Measurements from ENCODE around the gene KIRREL3. TPM values are rescaled to one million over a fixed set of nuclear protein-coding genes. Genes with fewer than 3 reads are reported as not detected.

KIRREL3 gene
- total and polyA plus RNA-seq, 7 experiments from 2014 or later, result not detected

DNA sequence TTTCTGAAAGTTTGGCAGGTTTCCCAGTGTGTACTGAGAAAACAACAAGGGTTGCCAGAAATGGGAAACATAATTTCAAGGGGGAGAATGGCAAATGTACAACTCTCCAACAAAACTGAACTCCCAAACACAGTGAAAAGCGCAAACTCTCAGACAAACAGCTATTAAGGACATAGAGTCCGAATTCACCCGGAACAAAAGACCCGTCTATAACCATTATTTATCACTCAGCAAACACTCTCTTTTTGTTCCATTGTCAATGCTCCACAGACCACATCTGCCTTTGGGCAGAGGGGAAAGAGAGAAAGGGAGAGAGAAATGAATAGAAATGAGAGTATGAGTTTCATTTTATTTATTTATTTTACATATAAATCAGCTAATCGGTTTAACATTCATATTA is 21.7 kb downstream of the KIRREL3 start:
- no peaks in the 10 kb centered on the region for H3K36me3 Mint-ChIP-seq
- H3K27me3 ChIP-seq (ENCODE audit: control insufficient read depth in 2 of 2, insufficient read depth in 2 of 2, low read length in 2 of 2), result no peaks in the 10 kb centered on the region
- ChIA-PET POLR2A (no interaction called here), CTCF (interaction anchor here (1.0 kb wide), 1 partner anchor 13 kb away, joined by 4 read pairs; no protein-coding TSS in a partner anchor)
- intact Hi-C loops (cut with micrococcal nuclease), result no loop called here
- H3K4me3 ChIP-seq (ENCODE audit: low read length), result no peak overlapping the region
- H3K27me3 Mint-ChIP-seq, result peaks cover 0 to 53% (median 33%) of the 10 kb centered on the region in 5 donors
- no peaks in the 10 kb centered on the region for H3K4me1 ChIP-seq (ENCODE audit: control insufficient read depth in 2 of 2, insufficient read depth in 2 of 2, low read length in 2 of 2)
- H3K4me1 Mint-ChIP-seq, result no peaks in the 10 kb centered on the region
- H3K36me3 ChIP-seq (ENCODE audit: control insufficient read depth in 2 of 3, insufficient read depth in 3 of 3, low read length in 3 of 3), result no peaks in the 10 kb centered on the region
- DNase-seq (no peak), ATAC-seq (no peak)
- no peak overlapping the region for H3K4me3 Mint-ChIP-seq
- H3K9me3 Mint-ChIP-seq, result peaks cover 0 to 5% (median 0%) of the 10 kb centered on the region in 11 donors
- H3K27ac ChIP-seq (ENCODE audit: low read depth, low read length), result no peak overlapping the region
- no peaks in the 10 kb centered on the region for H3K9me3 ChIP-seq (ENCODE audit: control insufficient read depth in 2 of 3, low read length in 3 of 3)
- no peak overlapping the region for H3K27ac Mint-ChIP-seq

DNA sequence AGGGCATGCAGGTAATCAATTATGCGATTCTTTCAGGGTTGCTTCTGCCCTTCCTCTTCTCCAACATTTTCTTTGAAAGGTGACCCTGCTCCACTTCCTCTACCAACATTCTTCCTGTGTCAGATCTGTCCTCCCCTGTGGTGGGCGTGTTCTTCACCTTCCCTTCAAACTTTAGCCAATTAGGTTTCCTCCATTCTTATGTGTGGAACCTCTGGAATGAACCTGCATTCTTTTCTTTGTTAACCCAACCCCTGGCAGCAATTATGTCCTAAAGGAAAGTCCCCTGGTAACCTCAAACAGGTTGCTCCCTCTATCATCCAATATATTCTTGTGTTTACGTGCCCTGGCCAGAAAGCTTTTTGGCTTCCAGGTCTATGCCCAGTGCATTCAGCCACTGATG is 22.4 kb downstream of the KIRREL3 start:
- H3K36me3 ChIP-seq (ENCODE audit: control insufficient read depth in 2 of 3, insufficient read depth in 3 of 3, low read length in 3 of 3), result no peaks in the 10 kb centered on the region
- no peaks in the 10 kb centered on the region for H3K27me3 ChIP-seq (ENCODE audit: control insufficient read depth in 2 of 2, insufficient read depth in 2 of 2, low read length in 2 of 2)
- intact Hi-C loops (cut with micrococcal nuclease), result no loop called here
- Mint-ChIP-seq H3K36me3 (no peaks in the 10 kb centered on the region), H3K27me3 (peaks cover 0 to 51% (median 33%) of the 10 kb centered on the region in 5 donors), H3K4me1 (no peaks in the 10 kb centered on the region), H3K9me3 (peaks cover 0 to 5% (median 0%) of the 10 kb centered on the region in 11 donors), H3K27ac (no peak overlapping the region), H3K4me3 (no peak overlapping the region)
- H3K27ac ChIP-seq (ENCODE audit: low read depth, low read length), result no peak overlapping the region
- ATAC-seq, result no peak
- no peak for DNase-seq
- CTCF ChIA-PET, result no interaction called here
- H3K9me3 ChIP-seq (ENCODE audit: control insufficient read depth in 2 of 3, low read length in 3 of 3), result no peaks in the 10 kb centered on the region
- H3K4me3 ChIP-seq (ENCODE audit: low read length), result no peak overlapping the region
- POLR2A ChIA-PET, result no interaction called here
- no peaks in the 10 kb centered on the region for H3K4me1 ChIP-seq (ENCODE audit: control insufficient read depth in 2 of 2, insufficient read depth in 2 of 2, low read length in 2 of 2)

DNA sequence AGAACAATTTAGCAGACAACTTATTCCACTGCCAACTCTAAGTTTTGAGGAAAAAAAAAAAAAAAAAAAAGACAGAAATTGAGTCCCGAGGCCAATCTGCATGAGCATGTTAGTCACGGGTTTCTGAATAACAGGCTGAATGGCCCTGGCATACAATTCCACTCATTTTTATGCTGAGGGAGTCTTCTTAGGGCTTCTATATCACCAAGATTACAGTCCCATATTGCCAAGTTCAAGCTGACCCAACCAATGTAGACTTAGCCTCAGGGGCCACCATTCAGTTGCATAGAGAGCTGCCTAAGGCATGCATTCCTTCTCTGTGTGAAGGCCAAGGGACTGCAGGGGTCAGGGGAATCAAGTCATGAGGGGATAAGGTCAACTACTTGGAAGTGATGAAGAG is 27.5 kb downstream of the KIRREL3 start:
- no peaks in the 10 kb centered on the region for H3K27me3 ChIP-seq (ENCODE audit: control insufficient read depth in 2 of 2, insufficient read depth in 2 of 2, low read length in 2 of 2)
- intact Hi-C loops (cut with micrococcal nuclease), result no loop called here
- CTCF ChIA-PET, result no interaction called here

DNA sequence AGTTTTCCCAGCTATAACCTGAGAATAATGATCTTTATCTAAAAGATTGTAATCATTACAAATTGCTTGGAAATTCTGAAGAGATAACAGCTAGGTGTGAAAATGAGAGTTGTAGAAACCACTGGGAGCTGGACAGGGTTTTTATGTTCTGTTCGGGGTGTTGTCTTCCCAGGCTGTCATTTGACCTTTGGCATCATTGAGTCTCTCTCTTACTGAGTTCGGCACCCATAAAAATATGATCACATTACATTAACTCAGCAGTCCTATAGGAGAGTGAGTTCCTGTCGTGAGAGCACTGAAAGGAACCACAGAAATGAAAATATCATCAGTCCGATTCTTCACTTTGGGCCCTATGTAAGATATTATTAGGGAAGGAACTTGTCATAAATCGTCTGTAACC is 29.3 kb downstream of the KIRREL3 start:
- H3K9me3 Mint-ChIP-seq, result peaks cover 0 to 9% (median 2%) of the 10 kb centered on the region in 11 donors
- no peaks in the 10 kb centered on the region for H3K27me3 ChIP-seq (ENCODE audit: control insufficient read depth in 2 of 2, insufficient read depth in 2 of 2, low read length in 2 of 2)
- ChIA-PET POLR2A (no interaction called here), CTCF (no interaction called here)
- H3K9me3 ChIP-seq (ENCODE audit: control insufficient read depth in 2 of 3, low read length in 3 of 3), result no peaks in the 10 kb centered on the region
- no peak overlapping the region for H3K27ac Mint-ChIP-seq
- H3K4me3 ChIP-seq (ENCODE audit: low read length), result no peak overlapping the region
- H3K27ac ChIP-seq (ENCODE audit: low read depth, low read length), result no peak overlapping the region
- H3K36me3 Mint-ChIP-seq, result no peaks in the 10 kb centered on the region
- no peak for DNase-seq
- no peaks in the 10 kb centered on the region for H3K36me3 ChIP-seq (ENCODE audit: control insufficient read depth in 2 of 3, insufficient read depth in 3 of 3, low read length in 3 of 3)
- intact Hi-C loops (cut with micrococcal nuclease), result no loop called here
- ATAC-seq, result no peak
- peaks cover 14 to 42% (median 33%) of the 10 kb centered on the region in 5 donors for H3K27me3 Mint-ChIP-seq
- no peaks in the 10 kb centered on the region for H3K4me1 ChIP-seq (ENCODE audit: control insufficient read depth in 2 of 2, insufficient read depth in 2 of 2, low read length in 2 of 2)
- H3K4me1 Mint-ChIP-seq, result no peaks in the 10 kb centered on the region
- no peak overlapping the region for H3K4me3 Mint-ChIP-seq

More for the DNA sequence above, 27.5 kb downstream of the KIRREL3 start:
- H3K27ac ChIP-seq (ENCODE audit: low read depth, low read length), result no peak overlapping the region
- peaks cover 13 to 38% (median 28%) of the 10 kb centered on the region in 5 donors for H3K27me3 Mint-ChIP-seq
- H3K27ac Mint-ChIP-seq, result no peak overlapping the region
- H3K9me3 ChIP-seq (ENCODE audit: control insufficient read depth in 2 of 3, low read length in 3 of 3), result no peaks in the 10 kb centered on the region
- no peaks in the 10 kb centered on the region for H3K36me3 Mint-ChIP-seq
- POLR2A ChIA-PET, result no interaction called here
- H3K4me3 ChIP-seq (ENCODE audit: low read length), result no peak overlapping the region
- no peak for ATAC-seq
- no peak for DNase-seq
- no peaks in the 10 kb centered on the region for H3K36me3 ChIP-seq (ENCODE audit: control insufficient read depth in 2 of 3, insufficient read depth in 3 of 3, low read length in 3 of 3)
- peaks cover 0 to 9% (median 2%) of the 10 kb centered on the region in 11 donors for H3K9me3 Mint-ChIP-seq
- no peaks in the 10 kb centered on the region for H3K4me1 ChIP-seq (ENCODE audit: control insufficient read depth in 2 of 2, insufficient read depth in 2 of 2, low read length in 2 of 2)
- no peaks in the 10 kb centered on the region for H3K4me1 Mint-ChIP-seq
- H3K4me3 Mint-ChIP-seq, result no peak overlapping the region

DNA sequence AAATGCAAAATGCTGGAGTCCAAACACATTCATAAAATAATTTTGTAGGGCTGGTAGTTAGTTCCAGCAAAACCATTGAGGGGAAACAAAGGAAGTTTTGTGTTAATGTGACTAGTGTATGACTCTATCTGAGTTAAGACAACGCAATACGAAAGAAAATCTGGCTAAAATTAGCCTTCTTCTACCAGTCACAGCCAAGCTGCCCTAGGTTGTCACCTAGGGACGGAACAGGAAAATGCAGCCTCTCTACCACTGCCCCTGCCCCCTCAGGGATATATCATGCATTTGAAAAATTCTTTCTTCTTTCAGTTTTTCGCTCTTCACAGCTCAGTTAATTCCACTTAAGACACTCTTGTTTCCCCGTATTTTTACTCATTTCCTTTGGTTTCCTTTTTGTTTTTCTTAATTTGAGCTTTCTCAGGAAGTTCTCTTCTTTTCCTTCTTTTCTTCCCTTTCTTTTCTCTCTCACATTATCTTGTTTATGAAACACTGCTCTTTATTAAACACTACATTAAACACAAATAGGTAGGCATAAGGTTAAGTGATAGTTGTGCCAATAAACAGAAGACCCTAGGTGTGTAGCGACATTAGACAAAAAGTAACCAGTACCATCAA is 30.6 kb downstream of the KIRREL3 start:
- DNase-seq, result no peak
- Mint-ChIP-seq H3K36me3 (no peaks in the 10 kb centered on the region), H3K4me1 (no peaks in the 10 kb centered on the region), H3K27me3 (peaks cover 14 to 45% (median 35%) of the 10 kb centered on the region in 5 donors), H3K9me3 (peaks cover 0 to 9% (median 2%) of the 10 kb centered on the region in 11 donors), H3K4me3 (no peak overlapping the region), H3K27ac (no peak overlapping the region)
- Histone ChIP-seq H3K27ac (ENCODE audit: low read depth, low read length) (no peak overlapping the region), H3K4me3 (ENCODE audit: low read length) (no peak overlapping the region), H3K27me3 (ENCODE audit: control insufficient read depth in 2 of 2, insufficient read depth in 2 of 2, low read length in 2 of 2) (no peaks in the 10 kb centered on the region), H3K36me3 (ENCODE audit: control insufficient read depth in 2 of 3, insufficient read depth in 3 of 3, low read length in 3 of 3) (no peaks in the 10 kb centered on the region), H3K9me3 (ENCODE audit: control insufficient read depth in 2 of 3, low read length in 3 of 3) (no peaks in the 10 kb centered on the region), H3K4me1 (ENCODE audit: control insufficient read depth in 2 of 2, insufficient read depth in 2 of 2, low read length in 2 of 2) (no peaks in the 10 kb centered on the region)
- no peak for ATAC-seq
- ChIA-PET CTCF (no interaction called here), POLR2A (no interaction called here)
- intact Hi-C loops (cut with micrococcal nuclease), result no loop called here

DNA sequence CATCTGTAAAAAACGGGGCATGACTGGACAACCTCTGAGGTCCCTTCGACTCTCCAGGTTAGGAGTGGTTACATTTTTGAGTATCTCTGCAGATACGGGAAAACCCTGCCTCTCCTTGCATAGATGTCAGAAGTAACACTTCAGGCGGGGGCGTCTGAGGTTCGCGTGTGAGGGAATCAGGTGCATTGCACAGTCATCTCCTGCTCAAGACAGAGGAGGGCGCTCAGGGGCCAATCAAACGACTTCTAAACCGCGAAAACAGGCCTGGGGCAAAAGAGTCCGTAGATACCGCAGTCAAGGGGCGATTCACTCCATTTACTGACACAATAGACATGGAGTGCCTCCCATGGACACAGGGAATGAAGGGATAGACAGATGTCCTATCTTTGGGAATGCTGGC is 31.7 kb downstream of the KIRREL3 start:
- H3K4me1 ChIP-seq (ENCODE audit: control insufficient read depth in 2 of 2, insufficient read depth in 2 of 2, low read length in 2 of 2), result no peaks in the 10 kb centered on the region
- POLR2A ChIA-PET, result no interaction called here
- DNase-seq (no peak), ATAC-seq (no peak)
- Mint-ChIP-seq H3K27me3 (peaks cover 14 to 56% (median 35%) of the 10 kb centered on the region in 5 donors), H3K4me1 (no peaks in the 10 kb centered on the region), H3K4me3 (no peak overlapping the region), H3K27ac (no peak overlapping the region), H3K9me3 (peaks cover 0 to 9% (median 2%) of the 10 kb centered on the region in 11 donors), H3K36me3 (no peaks in the 10 kb centered on the region)
- CTCF ChIA-PET, result no interaction called here
- no peaks in the 10 kb centered on the region for H3K36me3 ChIP-seq (ENCODE audit: control insufficient read depth in 2 of 3, insufficient read depth in 3 of 3, low read length in 3 of 3)
- no peak overlapping the region for H3K4me3 ChIP-seq (ENCODE audit: low read length)
- no peak overlapping the region for H3K27ac ChIP-seq (ENCODE audit: low read depth, low read length)
- no peaks in the 10 kb centered on the region for H3K9me3 ChIP-seq (ENCODE audit: control insufficient read depth in 2 of 3, low read length in 3 of 3)
- no peaks in the 10 kb centered on the region for H3K27me3 ChIP-seq (ENCODE audit: control insufficient read depth in 2 of 2, insufficient read depth in 2 of 2, low read length in 2 of 2)
- intact Hi-C loops (cut with micrococcal nuclease), result no loop called here

DNA sequence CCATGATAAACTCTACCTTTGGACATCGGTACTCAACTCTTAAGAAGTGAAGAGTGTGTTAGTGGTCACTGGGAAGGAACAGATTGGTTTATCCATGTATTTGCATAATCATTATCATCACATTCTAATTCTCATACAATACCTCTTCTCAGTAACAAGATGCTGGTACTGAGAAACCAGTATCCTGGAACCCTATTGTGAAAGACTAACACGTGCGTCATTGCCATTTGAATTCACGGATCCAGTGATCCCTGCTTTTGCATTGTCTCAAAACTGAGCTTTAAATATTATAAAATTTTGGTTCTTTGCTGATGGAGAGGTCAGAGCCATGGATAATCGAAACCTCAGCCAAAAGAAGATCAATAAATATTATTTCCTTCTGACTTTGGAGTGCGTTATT is 35.2 kb downstream of the KIRREL3 start:
- Histone ChIP-seq H3K9me3 (ENCODE audit: control insufficient read depth in 2 of 3, low read length in 3 of 3) (no peaks in the 10 kb centered on the region), H3K27ac (ENCODE audit: low read depth, low read length) (no peak overlapping the region), H3K27me3 (ENCODE audit: control insufficient read depth in 2 of 2, insufficient read depth in 2 of 2, low read length in 2 of 2) (no peaks in the 10 kb centered on the region), H3K4me1 (ENCODE audit: control insufficient read depth in 2 of 2, insufficient read depth in 2 of 2, low read length in 2 of 2) (no peaks in the 10 kb centered on the region), H3K4me3 (ENCODE audit: low read length) (no peak overlapping the region), H3K36me3 (ENCODE audit: control insufficient read depth in 2 of 3, insufficient read depth in 3 of 3, low read length in 3 of 3) (no peaks in the 10 kb centered on the region)
- Mint-ChIP-seq H3K4me3 (no peak overlapping the region), H3K27me3 (peaks cover 12 to 57% (median 37%) of the 10 kb centered on the region in 5 donors), H3K4me1 (no peaks in the 10 kb centered on the region), H3K9me3 (peaks cover 0 to 5% (median 1%) of the 10 kb centered on the region in 11 donors), H3K27ac (no peak overlapping the region), H3K36me3 (no peaks in the 10 kb centered on the region)
- intact Hi-C loops (cut with micrococcal nuclease), result no loop called here
- ATAC-seq (no peak), DNase-seq (no peak)
- ChIA-PET CTCF (no interaction called here), POLR2A (no interaction called here)
